ENCODE data around the gene WDR72. TPM values are rescaled to one million over a fixed set of nuclear protein-coding genes. Genes with fewer than 3 reads are reported as not detected.

The WDR72 gene
- total and polyA plus RNA-seq, 2 of the 4 experiments (the other 2 are of a cell fraction), result not detected

GRCh38 chr15:53694476-53694874, 65.0 kb downstream of the WDR72 start:
- DNase-seq (no peak), ATAC-seq (ENCODE audit: low read depth) (no peak)
- Histone ChIP-seq H3K9me3 (ENCODE audit: control insufficient read depth, insufficient read depth, low read length) (0 out of 2 replicates have a peak, but pooled peaks cover 2% of the 10 kb centered on the region), H3K56ac (ENCODE audit: extremely low read depth, insufficient read depth, low read length) (no peak overlapping the region), H3K23ac (ENCODE audit: low read depth, low read length) (no peak overlapping the region), H3K79me1 (ENCODE audit: low read depth in 1 of 2, low read length in 2 of 2) (no peaks in the 10 kb centered on the region), H4K5ac (ENCODE audit: low read depth, low read length) (no peak overlapping the region), H3K4me1 (ENCODE audit: control insufficient read depth, insufficient read depth, low read length) (no peaks in the 10 kb centered on the region), H2AFZ (replicated peaks; ENCODE audit: low read length, poor library complexity) (no peak overlapping the region), H3K27me3 (ENCODE audit: control insufficient read depth, insufficient read depth, low read length) (no peaks in the 10 kb centered on the region), H3K27ac (ENCODE audit: insufficient read depth, low read length) (no peak overlapping the region), H3K36me3 (ENCODE audit: control insufficient read depth, insufficient read depth, low read length) (no peaks in the 10 kb centered on the region), H2BK20ac (ENCODE audit: low read depth, low read length) (no peak overlapping the region), H2AK5ac (ENCODE audit: low read depth, low read length) (no peak overlapping the region), H3K9ac (ENCODE audit: low read depth, low read length) (no peak overlapping the region), H3K9me1 (ENCODE audit: insufficient read depth, low read length) (no peaks in the 10 kb centered on the region), H4K20me1 (ENCODE audit: insufficient read depth, low read length) (no peaks in the 10 kb centered on the region), H2AK9ac (replicated peaks; ENCODE audit: low read depth, low read length, poor library complexity) (no peak overlapping the region), H4K8ac (ENCODE audit: low read depth in 2 of 2, low read length in 2 of 2) (no peak overlapping the region), H3K18ac (ENCODE audit: low read depth, low read length) (no peak overlapping the region), H3K4me2 (ENCODE audit: low read depth, low read length) (no peak overlapping the region), H3K4ac (ENCODE audit: low read depth, low read length) (no peak overlapping the region), H4K91ac (ENCODE audit: insufficient read depth, low read depth, low read length) (no peak overlapping the region), H2BK120ac (ENCODE audit: low read depth, low read length) (no peak overlapping the region), H2BK15ac (ENCODE audit: low read depth, low read length) (no peak overlapping the region), H2BK5ac (ENCODE audit: low read depth, low read length, poor library complexity, severe bottlenecking) (no peak overlapping the region), H3K4me3 (ENCODE audit: insufficient read depth, low read depth, low read length) (no peak overlapping the region), H3K14ac (replicated peaks; ENCODE audit: low read depth, low read length) (no peak overlapping the region)
- no TSS peak for BruUV-seq (replicated peaks)
- in situ Hi-C loops (cut with MboI; ENCODE audit: low sequenced_read_pairs) (no loop called here), intact Hi-C loops (cut with micrococcal nuclease) (no loop called here), dilution Hi-C loops (cut with HindIII; ENCODE audit: low sequenced_read_pairs, unreplicated experiment) (no loop called here)
- CTCF ChIA-PET, result no interaction called here
- WGBS, 2 experiments (ENCODE audit: extremely low coverage in 2 of 2, insufficient read length in 1 of 2), result no CpG with 5 or more reads among the region's 1 CpG
- POLR2A ChIA-PET (ENCODE audit: unreplicated experiment), result no interaction called here
- no peak for TF ChIP-seq BHLHE40 (IDR thresholded peaks at IDR 0.05; ENCODE audit: low read depth, low read length)
- no peak for TF ChIP-seq CHD1 (IDR thresholded peaks at IDR 0.05; ENCODE audit: low read depth, low read length)
- no peak for TF ChIP-seq RFX5 (IDR thresholded peaks at IDR 0.05; ENCODE audit: low read depth, low read length)
- no peak for TF ChIP-seq MAFK (IDR thresholded peaks at IDR 0.05; ENCODE audit: low read depth, low read length)
- TF ChIP-seq NFE2L2 (IDR thresholded peaks at IDR 0.05; ENCODE audit: low read depth, low read length), result no peak
- no peak for TF ChIP-seq MAZ (IDR thresholded peaks at IDR 0.05; ENCODE audit: borderline replicate concordance, low read depth, low read length)
- TF ChIP-seq POLR2A (IDR thresholded peaks at IDR 0.05; ENCODE audit: low read depth, low read length), result no peak
- no peak for TF ChIP-seq CEBPB (IDR thresholded peaks at IDR 0.05; ENCODE audit: low read depth, low read length)
- no peak for TF ChIP-seq RCOR1 (IDR thresholded peaks at IDR 0.05; ENCODE audit: insufficient replicate concordance, low read length)
- no peak for TF ChIP-seq FOS (IDR thresholded peaks at IDR 0.05; ENCODE audit: low read depth, low read length)
- TF ChIP-seq SMC3 (IDR thresholded peaks at IDR 0.05; ENCODE audit: low read depth, low read length), result no peak
- TF ChIP-seq USF2 (IDR thresholded peaks at IDR 0.05; ENCODE audit: low read depth, low read length), result no peak
- no peak for TF ChIP-seq ELK1 (IDR thresholded peaks at IDR 0.05; ENCODE audit: borderline replicate concordance, low read depth, low read length)

Measured in IMR-90 (cell line).